Measurements from ENCODE around the gene CLEC11A. TPM values are rescaled to one million over a fixed set of nuclear protein-coding genes. Genes with fewer than 3 reads are reported as not detected.

CLEC11A gene
- total and polyA plus RNA-seq, 2 of the 8 experiments (the other 6 are each of a cell fraction or from before 2014, with no cell fraction given), result 4.3 to 17.4 TPM

DNA sequence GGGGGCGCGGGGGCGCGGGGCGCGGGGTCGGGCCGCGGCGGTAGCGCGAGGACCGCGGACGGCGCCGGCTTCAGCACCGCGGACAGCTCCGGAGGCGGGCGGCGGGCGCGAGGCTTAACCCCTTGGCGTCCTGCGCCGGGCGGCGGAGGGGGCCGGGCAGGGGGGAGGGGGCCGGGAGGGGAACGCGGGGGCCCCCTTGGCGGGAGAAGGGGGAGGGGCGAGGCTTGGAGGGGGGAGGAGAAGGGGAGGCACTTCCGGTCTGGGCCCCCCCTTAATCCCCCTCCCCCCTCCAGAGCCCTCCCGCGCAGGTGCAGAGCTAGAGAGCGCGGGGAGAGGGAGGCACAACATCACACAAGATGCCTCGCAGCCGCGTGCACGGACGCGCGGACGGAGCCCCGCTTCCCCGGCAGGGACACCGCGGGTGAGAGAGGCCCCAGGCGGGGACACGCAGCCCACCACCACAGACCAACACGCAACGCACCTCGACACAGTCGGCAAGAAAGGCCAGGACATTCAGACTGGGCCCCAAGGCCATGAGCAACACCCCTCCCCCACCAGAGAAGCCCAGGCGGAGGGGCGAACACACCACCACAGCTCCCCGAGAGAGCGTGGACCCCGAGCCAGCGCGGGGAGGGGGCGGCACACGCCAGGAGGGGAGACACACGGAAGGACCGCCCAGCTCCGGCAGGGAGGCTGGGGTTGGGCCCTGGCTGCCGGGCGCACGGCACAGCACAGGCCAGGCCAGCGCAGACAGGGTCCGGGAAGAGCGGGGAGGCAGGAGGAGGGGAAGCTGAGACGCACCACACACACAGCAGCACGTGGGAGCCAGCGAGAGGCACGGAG lies 27.7 kb upstream of the CLEC11A start (continued):
- TF ChIP-seq SIN3A (conservative IDR thresholded peaks at IDR 0.05 in 1 of 2, IDR thresholded peaks at IDR 0.05 in 1 of 2; ENCODE audit: low read depth in 1 of 2, low read length in 2 of 2) (0 out of 4 replicates have a peak, but pooled peaks of 1 of the 2 experiments have one; percentile 40), JUN (IDR thresholded peaks at IDR 0.05; ENCODE audit: low read depth, low read length) (no peak), PHF8 (conservative IDR thresholded peaks at IDR 0.05; ENCODE audit: low read depth, low read length) (0 out of 2 replicates have a peak, but pooled peaks have one; percentile 30)
- TF ChIP-seq, protein P1, sequence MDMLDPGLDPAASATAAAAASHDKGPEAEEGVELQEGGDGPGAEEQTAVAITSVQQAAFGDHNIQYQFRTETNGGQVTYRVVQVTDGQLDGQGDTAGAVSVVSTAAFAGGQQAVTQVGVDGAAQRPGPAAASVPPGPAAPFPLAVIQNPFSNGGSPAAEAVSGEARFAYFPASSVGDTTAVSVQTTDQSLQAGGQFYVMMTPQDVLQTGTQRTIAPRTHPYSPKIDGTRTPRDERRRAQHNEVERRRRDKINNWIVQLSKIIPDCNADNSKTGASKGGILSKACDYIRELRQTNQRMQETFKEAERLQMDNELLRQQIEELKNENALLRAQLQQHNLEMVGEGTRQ (IDR thresholded peaks at IDR 0.05; ENCODE audit: low read length), result no peak
